PC-3 (cell line): Measurements from ENCODE around the gene NKD2.

Experiments
- EZH2 ChIP-seq: fragments of 300-600 bp; sonication (generic); IDR thresholded peaks from one replicate; pipeline ENCODE4 v1.6.1; 2017; ENCODE audit warnings: antibody characterized with exemption, mild to moderate bottlenecking, low read length; ENCODE audit not compliant: unreplicated experiment
- TF ChIP-seq, protein P1 (sequence below): fragments of 300-600 bp; sonication (generic); conservative IDR thresholded peaks from 2 replicates; pipeline ENCODE4 v1.5.1; 2017; ENCODE audit warnings: antibody characterized with exemption, low read depth, mild to moderate bottlenecking, low read length

DNA sequence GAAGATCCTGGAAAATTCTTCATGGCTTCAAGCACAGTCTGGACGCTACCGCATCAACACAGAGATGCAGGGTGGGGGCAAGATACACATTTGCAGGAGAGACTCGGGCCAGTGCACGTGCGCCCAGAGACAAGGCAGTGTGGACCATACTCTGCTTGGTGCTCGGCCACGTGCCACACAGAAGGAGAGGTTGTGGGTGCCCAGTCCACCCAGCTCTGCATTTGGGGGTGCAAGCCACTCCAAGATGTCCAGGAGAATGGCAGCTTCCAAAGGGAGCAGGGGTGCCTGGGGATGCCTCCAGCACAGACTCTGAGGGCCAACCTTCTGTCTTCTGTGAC is 4.3 kb downstream of the NKD2 start:
- no peak for TF ChIP-seq EZH2
- TF ChIP-seq, protein P1, sequence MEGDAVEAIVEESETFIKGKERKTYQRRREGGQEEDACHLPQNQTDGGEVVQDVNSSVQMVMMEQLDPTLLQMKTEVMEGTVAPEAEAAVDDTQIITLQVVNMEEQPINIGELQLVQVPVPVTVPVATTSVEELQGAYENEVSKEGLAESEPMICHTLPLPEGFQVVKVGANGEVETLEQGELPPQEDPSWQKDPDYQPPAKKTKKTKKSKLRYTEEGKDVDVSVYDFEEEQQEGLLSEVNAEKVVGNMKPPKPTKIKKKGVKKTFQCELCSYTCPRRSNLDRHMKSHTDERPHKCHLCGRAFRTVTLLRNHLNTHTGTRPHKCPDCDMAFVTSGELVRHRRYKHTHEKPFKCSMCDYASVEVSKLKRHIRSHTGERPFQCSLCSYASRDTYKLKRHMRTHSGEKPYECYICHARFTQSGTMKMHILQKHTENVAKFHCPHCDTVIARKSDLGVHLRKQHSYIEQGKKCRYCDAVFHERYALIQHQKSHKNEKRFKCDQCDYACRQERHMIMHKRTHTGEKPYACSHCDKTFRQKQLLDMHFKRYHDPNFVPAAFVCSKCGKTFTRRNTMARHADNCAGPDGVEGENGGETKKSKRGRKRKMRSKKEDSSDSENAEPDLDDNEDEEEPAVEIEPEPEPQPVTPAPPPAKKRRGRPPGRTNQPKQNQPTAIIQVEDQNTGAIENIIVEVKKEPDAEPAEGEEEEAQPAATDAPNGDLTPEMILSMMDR = no peak
